GM18517 (cell line): Measurements from ENCODE around the gene ACTL6B.
"Not testable (repeated sequence)": the region's sequence is repeated elsewhere in the genome, so short reads cannot be mapped to it uniquely, and the experiment has no call there.

Experiments used
- ATAC-seq: cut with Tn5 transposase; IDR thresholded peaks from one replicate; pipeline ENCODE4 v1.9.1; 2021; ENCODE audit warnings: mild to moderate bottlenecking, moderate library complexity; ENCODE audit not compliant: unreplicated experiment

ACTL6B gene

GRCh38 chr7:100671353-100672327 is 15.4 kb upstream of the ACTL6B start:
- no peak for ATAC-seq

- no peak for ATAC-seq
Measured at GRCh38 chr7:100670074-100670473, 13.8 kb upstream of the ACTL6B start.

- not testable (repeated sequence) for ATAC-seq
Measured at GRCh38 chr7:100669106-100669505, 12.9 kb upstream of the ACTL6B start.

- no peak for ATAC-seq
Measured at GRCh38 chr7:100668069-100668449, 11.8 kb upstream of the ACTL6B start.

- no peak for ATAC-seq
Measured at GRCh38 chr7:100667331-100668068, 11.3 kb upstream of the ACTL6B start.

- ATAC-seq = no peak
Measured at GRCh38 chr7:100665168-100665726, 9.0 kb upstream of the ACTL6B start.

GRCh38 chr7:100662194-100662776 is 6.0 kb upstream of the ACTL6B start:
- not testable (repeated sequence) for ATAC-seq

GRCh38 chr7:100654908-100655831 is 1.1 kb downstream of the ACTL6B start:
- no peak for ATAC-seq

- ATAC-seq = no peak
Measured at GRCh38 chr7:100649826-100650565, 6.3 kb downstream of the ACTL6B start.

- ATAC-seq = no peak
Measured at GRCh38 chr7:100642534-100642907, 13.7 kb downstream of the ACTL6B start.

- no peak for ATAC-seq
Measured at GRCh38 chr7:100641860-100642533, 14.3 kb downstream of the ACTL6B start.

- ATAC-seq = no peak
Measured at GRCh38 chr7:100641463-100641859, 14.8 kb downstream of the ACTL6B start, which contains the start of gene TFR2. Gene TFR2 (minus strand): TSS chr7:100641552. CDS start chr7:100641509, 43 bp downstream.

- no peak for ATAC-seq
Measured at GRCh38 chr7:100640517-100641440, 15.5 kb downstream of the ACTL6B start.

GRCh38 chr7:100639995-100640516 is 16.2 kb downstream of the ACTL6B start:
- no peak for ATAC-seq

- peak; percentile 58 for ATAC-seq
Measured at GRCh38 chr7:100632951-100633717, 23.1 kb downstream of the ACTL6B start.

GRCh38 chr7:100630066-100630465 is 26.2 kb downstream of the ACTL6B start:
- no peak for ATAC-seq
